ENCODE measurements around the gene PEAK1.

The PEAK1 gene

GRCh38 chr15:77119446-77119845, 300.5 kb downstream of the PEAK1 start:
- DNase-seq, result no peak

GRCh38 chr15:77118882-77119321, 301.0 kb downstream of the PEAK1 start:
- DNase-seq, result peak; percentile 37 to 58

- DNase-seq, result no peak
Observed at GRCh38 chr15:77115179-77115578, 304.7 kb downstream of the PEAK1 start.

- DNase-seq, result no peak
Observed at GRCh38 chr15:77112838-77113504, 306.9 kb downstream of the PEAK1 start.

GRCh38 chr15:77111789-77112188, 308.1 kb downstream of the PEAK1 start:
- DNase-seq, result no peak

- DNase-seq, result peak in 1 of 2 experiments; percentile 59
Observed at GRCh38 chr15:77107531-77108355, 312.2 kb downstream of the PEAK1 start.

GRCh38 chr15:77107068-77107467, 312.8 kb downstream of the PEAK1 start:
- no peak for DNase-seq

GRCh38 chr15:77104155-77104554, 315.7 kb downstream of the PEAK1 start:
- no peak for DNase-seq

- DNase-seq, result no peak
Observed at GRCh38 chr15:77099741-77100463, 320.0 kb downstream of the PEAK1 start.

GRCh38 chr15:77098572-77098971, 321.3 kb downstream of the PEAK1 start:
- no peak for DNase-seq

GRCh38 chr15:77097921-77098320, 322.0 kb downstream of the PEAK1 start:
- DNase-seq, result no peak

- no peak for DNase-seq
Observed at GRCh38 chr15:77097248-77097721, 322.6 kb downstream of the PEAK1 start.

- DNase-seq, result no peak
Observed at GRCh38 chr15:77096541-77096940, 323.4 kb downstream of the PEAK1 start.

- DNase-seq, result no peak
Observed at GRCh38 chr15:77096138-77096537, 323.8 kb downstream of the PEAK1 start.

GRCh38 chr15:77094397-77095030, 325.4 kb downstream of the PEAK1 start:
- DNase-seq, result no peak

GRCh38 chr15:77093436-77093835, 326.5 kb downstream of the PEAK1 start:
- no peak for DNase-seq

- DNase-seq, result no peak
Observed at GRCh38 chr15:77091097-77091496, 328.8 kb downstream of the PEAK1 start.

- no peak for DNase-seq
Observed at GRCh38 chr15:77087213-77087612, 332.7 kb downstream of the PEAK1 start.

- no peak for DNase-seq
Observed at GRCh38 chr15:77085297-77085696, 334.6 kb downstream of the PEAK1 start.

GRCh38 chr15:77084436-77084835, 335.5 kb downstream of the PEAK1 start:
- no peak for DNase-seq

GRCh38 chr15:77083381-77084160, 336.3 kb downstream of the PEAK1 start:
- peak in 1 of 2 experiments; percentile 45 for DNase-seq

- DNase-seq, result no peak
Observed at GRCh38 chr15:77081971-77082370, 337.9 kb downstream of the PEAK1 start.

All from NCI-H446 (cell line).